Measurements from ENCODE around the gene ZNF543. TPM values are rescaled to one million over a fixed set of nuclear protein-coding genes. Genes with fewer than 3 reads are reported as not detected.

The ZNF543 gene
- total RNA-seq, 4 donors from 2014 or later: 5.9 to 31.2 (median 10.2) TPM

GRCh38 chr19:57376151-57376550, 55.9 kb downstream of the ZNF543 start:
- Histone ChIP-seq H3K9me3 (peaks cover 0 to 11% of the 10 kb centered on the region in 2 donors), H3K4me1 (no peaks in the 10 kb centered on the region), H3K4me3 (no peak overlapping the region), H3K36me3 (no peaks in the 10 kb centered on the region), H3K27ac (no peak overlapping the region), H3K27me3 (no peaks in the 10 kb centered on the region)
- no peak for TF ChIP-seq CTCF (IDR thresholded peaks at IDR 0.05)
- no peak for TF ChIP-seq POLR2A (IDR thresholded peaks at IDR 0.05)
- intact Hi-C loops (cut with DNase I; ENCODE audit: low total_unique reads): no loop called here
- no peak for DNase-seq

- intact Hi-C loops (cut with DNase I; ENCODE audit: low total_unique reads): no loop called here
- Histone ChIP-seq H3K27ac (no peak overlapping the region), H3K9me3 (peaks cover 0 to 11% of the 10 kb centered on the region in 2 donors), H3K4me3 (no peak overlapping the region), H3K4me1 (no peaks in the 10 kb centered on the region), H3K36me3 (no peaks in the 10 kb centered on the region), H3K27me3 (no peaks in the 10 kb centered on the region)
- TF ChIP-seq CTCF (IDR thresholded peaks at IDR 0.05) (no peak), POLR2A (IDR thresholded peaks at IDR 0.05) (no peak)
- DNase-seq: no peak
Measured at GRCh38 chr19:57377498-57378146, 57.4 kb downstream of the ZNF543 start.

Other genes with a start within 250 kb of the ZNF543 start
- gene USP29, start 200.5 kb upstream of the ZNF543 start, total RNA-seq: under 1 TPM in 1 of 4 donors, not detected in 3; 0.21 TPM
- not detected for gene ZIM3, start 175.3 kb upstream of the ZNF543 start, total RNA-seq
- gene DUXA, start 153.0 kb upstream of the ZNF543 start, total RNA-seq: not detected
- 100 to 1,000 TPM in 1 of 4 donors, 10 to 100 TPM in 3; 16.8 to 109 (median 44.0) TPM for gene ZNF264, start 129.0 kb upstream of the ZNF543 start, total RNA-seq
- gene AURKC, start 89.4 kb upstream of the ZNF543 start, total RNA-seq: 1 to 10 TPM in 1 of 4 donors, not detected in 3; 1.5 TPM
- gene ZNF805, start 79.8 kb upstream of the ZNF543 start, total RNA-seq: 10 to 100 TPM in 3 of 4 donors, 1 to 10 TPM in 1; 2.1 to 65.3 (median 18.9) TPM
- gene ZNF460, start 40.0 kb upstream of the ZNF543 start, total RNA-seq: 100 to 1,000 TPM in 1 of 4 donors, 10 to 100 TPM in 3; 43.2 to 204 (median 68.7) TPM
- gene ZNF304, start 30.8 kb downstream of the ZNF543 start, total RNA-seq: 10 to 100 TPM in 2 of 4 donors, 1 to 10 TPM in 2; 4.1 to 25.0 (median 8.3) TPM
- gene TRAPPC2B, start 43.1 kb downstream of the ZNF543 start, total RNA-seq: 10 to 100 TPM in 2 of 4 donors, 1 to 10 TPM in 1, not detected in 1; 2.0 to 21.0 (median 10.6) TPM
- 1 to 10 TPM in 2 of 4 donors, not detected in 2; 2.1 to 5.7 TPM for gene ZNF547, start 43.1 kb downstream of the ZNF543 start, total RNA-seq
- gene ZNF548, start 69.4 kb downstream of the ZNF543 start, total RNA-seq: 10 to 100 TPM; 12.6 to 77.9 (median 53.1) TPM
- gene ZNF17, start 90.7 kb downstream of the ZNF543 start, total RNA-seq: 10 to 100 TPM; 14.9 to 41.6 (median 18.9) TPM
- gene ZNF749, start 114.9 kb downstream of the ZNF543 start, total RNA-seq: 10 to 100 TPM in 3 of 4 donors, under 1 TPM in 1; 0.88 to 31.1 (median 11.6) TPM
- gene VN1R1, start 136.7 kb downstream of the ZNF543 start, total RNA-seq: 1 to 10 TPM in 2 of 4 donors, under 1 TPM in 1, not detected in 1; under 0.01 to 2.2 (median 2.0) TPM
- 10 to 100 TPM in 3 of 4 donors, 1 to 10 TPM in 1; 7.2 to 48.0 (median 12.6) TPM for gene ZNF772, start 157.1 kb downstream of the ZNF543 start, total RNA-seq
- 10 to 100 TPM in 3 of 4 donors, 1 to 10 TPM in 1; 2.6 to 69.4 (median 16.9) TPM for gene ZNF419, start 167.3 kb downstream of the ZNF543 start, total RNA-seq
- 10 to 100 TPM in 3 of 4 donors, 1 to 10 TPM in 1; 2.9 to 34.3 (median 17.0) TPM for gene ZNF773, start 179.5 kb downstream of the ZNF543 start, total RNA-seq
- gene ZNF549, start 206.9 kb downstream of the ZNF543 start, total RNA-seq: 10 to 100 TPM in 2 of 4 donors, 1 to 10 TPM in 2; 8.2 to 38.9 (median 14.2) TPM
- gene ZNF550, start 239.4 kb downstream of the ZNF543 start, total RNA-seq: 10 to 100 TPM in 1 of 4 donors, 1 to 10 TPM in 3; 4.4 to 25.6 (median 6.9) TPM